Glutamatergic neuron (in vitro differentiated cells): ENCODE data around the gene KMT5B. TPM values are rescaled to one million over a fixed set of nuclear protein-coding genes. Genes with fewer than 3 reads are reported as not detected.

ENCODE experiments used
- DNase-seq: peaks from one replicate; pipeline ENCODE4 v3.0.0; 2022
- H3K27ac Mint-ChIP-seq: one replicate; pipeline ENCODE4 v1.8.0; 2020; ENCODE audit warnings: mild to moderate bottlenecking, mixed read lengths, inconsistent platforms; ENCODE audit not compliant: unreplicated experiment
- H3K27me3 Mint-ChIP-seq: one replicate; pipeline ENCODE4 v1.8.0; 2020; ENCODE audit warnings: mild to moderate bottlenecking, moderate library complexity, mixed read lengths, inconsistent platforms; ENCODE audit not compliant: unreplicated experiment
- H3K36me3 Mint-ChIP-seq: one replicate; pipeline ENCODE4 v1.8.0; 2020; ENCODE audit warnings: mild to moderate bottlenecking, mixed read lengths, inconsistent platforms; ENCODE audit not compliant: unreplicated experiment
- H3K4me1 Mint-ChIP-seq: one replicate; pipeline ENCODE4 v1.8.0; 2020; ENCODE audit warnings: mild to moderate bottlenecking, low read depth, mixed read lengths, inconsistent platforms; ENCODE audit not compliant: unreplicated experiment
- H3K4me3 Mint-ChIP-seq: one replicate; pipeline ENCODE4 v1.8.0; 2020; ENCODE audit warnings: mild to moderate bottlenecking, mixed read lengths, inconsistent platforms; ENCODE audit not compliant: unreplicated experiment
- H3K9me3 Mint-ChIP-seq: one replicate; pipeline ENCODE4 v1.8.0; 2020; ENCODE audit warnings: mild to moderate bottlenecking, moderate library complexity, mixed read lengths, inconsistent platforms; ENCODE audit not compliant: unreplicated experiment
- CTCF ChIP-seq: fragments of 200-600 bp; sonication (generic); IDR thresholded peaks from one replicate; pipeline ENCODE4 v1.5.0; 2021; ENCODE audit not compliant: partially characterized antibody, unreplicated experiment
- total RNA-seq: library from RNA; stranded (reverse); fragmentation: NEBNext Ultra II Directional; extraction: Animal tissue kit (Norgen Biotek cat#: 25700); gene quantifications from one replicate; pipeline ENCODE4 v1.2.1, GENCODE V29; 2021; ENCODE audit not compliant: unreplicated experiment

Gene KMT5B
- total RNA-seq, 1 donor from 2014 or later: 77.4 TPM

- Mint-ChIP-seq H3K36me3 (no peaks in the 10 kb centered on the region), H3K27ac (peak overlapping the region; percentile 8), H3K27me3 (peaks cover 4% of the 10 kb centered on the region), H3K9me3 (peaks cover 7% of the 10 kb centered on the region), H3K4me1 (peaks cover 13% of the 10 kb centered on the region), H3K4me3 (peak overlapping the region; percentile 99)
- TF ChIP-seq CTCF: no peak
- no peak for DNase-seq
These were observed 94.2 kb downstream of the KMT5B start for GRCh38 chr11:68118706-68119448.

GRCh38 chr11:68117853-68118470 is 95.1 kb downstream of the KMT5B start:
- H3K27me3 Mint-ChIP-seq: peaks cover 4% of the 10 kb centered on the region
- no peaks in the 10 kb centered on the region for H3K36me3 Mint-ChIP-seq
- no peak for DNase-seq
- TF ChIP-seq CTCF: no peak
- peaks cover 6% of the 10 kb centered on the region for H3K9me3 Mint-ChIP-seq
- H3K27ac Mint-ChIP-seq: peak overlapping the region; percentile 8
- peaks cover 13% of the 10 kb centered on the region for H3K4me1 Mint-ChIP-seq
- peak overlapping the region; percentile 99 for H3K4me3 Mint-ChIP-seq

- peaks cover 4% of the 10 kb centered on the region for H3K9me3 Mint-ChIP-seq
- peak overlapping the region; percentile 12 for H3K4me3 Mint-ChIP-seq
- H3K4me1 Mint-ChIP-seq: peaks cover 13% of the 10 kb centered on the region
- H3K27ac Mint-ChIP-seq: no peak overlapping the region
- DNase-seq: no peak
- H3K27me3 Mint-ChIP-seq: peaks cover 1% of the 10 kb centered on the region
- H3K36me3 Mint-ChIP-seq: no peaks in the 10 kb centered on the region
- TF ChIP-seq CTCF: no peak
These were observed 96.1 kb downstream of the KMT5B start for GRCh38 chr11:68116974-68117373.

- TF ChIP-seq CTCF: no peak
These were observed 97.0 kb downstream of the KMT5B start for GRCh38 chr11:68116126-68116525.

GRCh38 chr11:68115285-68115684 is 97.8 kb downstream of the KMT5B start:
- Mint-ChIP-seq H3K36me3 (no peaks in the 10 kb centered on the region), H3K4me1 (peaks cover 13% of the 10 kb centered on the region), H3K9me3 (peaks cover 4% of the 10 kb centered on the region), H3K27me3 (peaks cover 1% of the 10 kb centered on the region), H3K27ac (no peak overlapping the region), H3K4me3 (no peak overlapping the region)
- DNase-seq: no peak
- TF ChIP-seq CTCF: no peak

More at GRCh38 chr11:68116126-68116525, 97.0 kb downstream of the KMT5B start:
- H3K9me3 Mint-ChIP-seq: peaks cover 4% of the 10 kb centered on the region
- no peak overlapping the region for H3K4me3 Mint-ChIP-seq
- no peak for DNase-seq
- no peak overlapping the region for H3K27ac Mint-ChIP-seq
- H3K27me3 Mint-ChIP-seq: peaks cover 1% of the 10 kb centered on the region
- peaks cover 13% of the 10 kb centered on the region for H3K4me1 Mint-ChIP-seq
- H3K36me3 Mint-ChIP-seq: no peaks in the 10 kb centered on the region
